PC-3 (cell line): ENCODE measurements around the gene VAPB. TPM values are rescaled to one million over a fixed set of nuclear protein-coding genes. Genes with fewer than 3 reads are reported as not detected.
A peak's percentile ranks its signal among the peaks of the same experiment; 100 is the strongest.

Source experiments
- ATAC-seq: fragments of 200-7000 bp; cut with Tn5 transposase; 2 replicates; pipeline ENCODE4 v1.9.1; 2020; ENCODE audit warnings: mild to moderate bottlenecking, moderate library complexity
- BruUV-seq: library from RNA; stranded (reverse); fragments of 400-500 nt; replicated peaks from 2 replicates; lab custom pipeline; 2021; lab: Mats Ljungman, UMichigan
- CTCF ChIA-PET: fragments of 300-600 bp; sonication (Branson Sonifier 250); formaldehyde crosslinking; loops from one replicate; lab custom pipeline; 2022; ENCODE audit warnings: antibody characterized with exemption; lab: Charles Lee
- POLR2A ChIA-PET: fragments of 300-600 bp; sonication (Branson Sonifier 250); formaldehyde crosslinking; loops from one replicate; lab custom pipeline; 2022; ENCODE audit warnings: antibody characterized with exemption; ENCODE audit not compliant: unreplicated experiment; lab: Charles Lee
- DNase-seq: peaks from one replicate; pipeline ENCODE4 v3.0.0-alpha.2; 2015
- H2AFZ ChIP-seq: fragments of 300-600 bp; sonication (generic); 2 replicates; pipeline ENCODE4 v1.6.0; 2016; ENCODE audit warnings: antibody characterized with exemption, low read length
- H3F3A ChIP-seq: fragments of 300-600 bp; sonication (generic); one replicate; pipeline ENCODE4 v1.6.0; 2017; ENCODE audit warnings: antibody characterized with exemption, low read length, control low read depth, mild to moderate bottlenecking; ENCODE audit not compliant: unreplicated experiment
- H3K27ac ChIP-seq: fragments of 300-600 bp; sonication (generic); 2 replicates; pipeline ENCODE4 v1.5.1; 2016; ENCODE audit warnings: mild to moderate bottlenecking, low read length
- H3K27me3 ChIP-seq: fragments of 300-600 bp; sonication (generic); 2 replicates; pipeline ENCODE4 v1.6.1; 2016; ENCODE audit warnings: low read length, mixed read lengths
- H3K36me3 ChIP-seq: fragments of 300-600 bp; sonication (generic); 2 replicates; pipeline ENCODE4 v1.6.1; 2016; ENCODE audit warnings: low read depth, mixed run types, low read length, mixed read lengths
- H3K4me1 ChIP-seq: fragments of 300-600 bp; sonication (generic); 2 replicates; pipeline ENCODE4 v1.5.1; 2016; ENCODE audit warnings: low read length; ENCODE audit not compliant: insufficient read depth
- H3K4me2 ChIP-seq: fragments of 300-600 bp; sonication (generic); 2 replicates; pipeline ENCODE4 v1.6.0; 2016; ENCODE audit warnings: low read length
- H3K4me3 ChIP-seq: fragments of 300-600 bp; sonication (generic); 2 replicates; pipeline ENCODE4 v1.5.1; 2016; ENCODE audit warnings: mild to moderate bottlenecking, low read length, mixed read lengths
- H3K79me2 ChIP-seq: fragments of 300-600 bp; sonication (generic); 2 replicates; pipeline ENCODE4 v1.6.1; 2017; ENCODE audit warnings: low read length, mixed read lengths
- H3K9ac ChIP-seq: fragments of 300-600 bp; sonication (generic); 2 replicates; pipeline ENCODE4 v1.6.0; 2016; ENCODE audit warnings: mild to moderate bottlenecking, low read length
- H3K9me2 ChIP-seq: fragments of 300-600 bp; sonication (generic); replicated peaks from 2 replicates; pipeline ENCODE4 v1.6.1; 2016; ENCODE audit warnings: mixed run types, low read length, mixed read lengths
- H3K9me3 ChIP-seq: fragments of 300-600 bp; sonication (generic); 2 replicates; pipeline ENCODE4 v1.6.1; 2016; ENCODE audit warnings: low read length, mixed read lengths
- H4K20me1 ChIP-seq: fragments of 300-600 bp; sonication (generic); 2 replicates; pipeline ENCODE4 v1.6.1; 2016; ENCODE audit warnings: low read length, mixed read lengths
- CTCF ChIP-seq: fragments of 300-600 bp; sonication (generic); conservative IDR thresholded peaks from 2 replicates; pipeline ENCODE4 v1.5.1; 2017; ENCODE audit warnings: antibody characterized with exemption, low read depth, mild to moderate bottlenecking, low read length
- EZH2 ChIP-seq: fragments of 300-600 bp; sonication (generic); IDR thresholded peaks from one replicate; pipeline ENCODE4 v1.6.1; 2017; ENCODE audit warnings: antibody characterized with exemption, mild to moderate bottlenecking, low read length; ENCODE audit not compliant: unreplicated experiment
- EZH2phosphoT487 ChIP-seq: fragments of 300-600 bp; sonication (generic); IDR thresholded peaks from 2 replicates; pipeline ENCODE4 v1.6.1; 2018; ENCODE audit warnings: mild to moderate bottlenecking, antibody characterized with exemption, low read length, borderline replicate concordance
- intact Hi-C: fragments of 100-400 bp; cut with micrococcal nuclease; formaldehyde crosslinking; loops from 2 replicates; pipeline ENCODE4 v1.9.0; 2023
- total RNA-seq: library from RNA; depleted of rRNA; stranded (reverse); fragments of >200 nt; gene quantifications from 2 replicates; pipeline ENCODE4 v1.2.3, GENCODE V29; 2014

VAPB gene
- total RNA-seq, 1 experiment from 2014 or later: 16.5 TPM

GRCh38 chr20:58342104-58342945 is 46.7 kb upstream of the VAPB start:
- TF ChIP-seq CTCF (no peak), EZH2phosphoT487 (no peak), EZH2 (no peak)
- Histone ChIP-seq H3K4me1 (peaks cover 57% of the 10 kb centered on the region), H3F3A (peaks cover 17% of the 10 kb centered on the region), H3K27me3 (no peaks in the 10 kb centered on the region), H3K27ac (peak overlapping the region; percentile 87), H3K4me3 (peak overlapping the region; percentile 34), H3K4me2 (peak overlapping the region; percentile 68), H4K20me1 (no peaks in the 10 kb centered on the region), H3K9me3 (no peaks in the 10 kb centered on the region), H3K9me2 (no peaks in the 10 kb centered on the region), H3K79me2 (peaks cover 64% of the 10 kb centered on the region), H2AFZ (no peak overlapping the region), H3K9ac (peak overlapping the region; percentile 28), H3K36me3 (peaks cover 31% of the 10 kb centered on the region)
- BruUV-seq: no TSS peak
- POLR2A ChIA-PET: interaction anchor here (0.6 to 0.7 kb wide), 2 partner anchors 46 to 679 kb away, joined by 5 to 10 read pairs; no protein-coding TSS in a partner anchor
- DNase-seq: peak; percentile 97
- peak; percentile 78 for ATAC-seq
- intact Hi-C loops: loop anchor here (1.0 to 5.0 kb wide), 2 partner anchors 90 to 105 kb away; no protein-coding TSS in a partner anchor
- CTCF ChIA-PET: interaction anchor here (0.7 kb wide), 1 partner anchor 105 kb away, joined by 6 read pairs; no protein-coding TSS in a partner anchor

GRCh38 chr20:58344741-58345140 is 44.3 kb upstream of the VAPB start:
- no peaks in the 10 kb centered on the region for H3K27me3 ChIP-seq
- H3K79me2 ChIP-seq: peaks cover 43% of the 10 kb centered on the region
- CTCF ChIA-PET: no interaction called here
- no TSS peak for BruUV-seq
- H3K4me1 ChIP-seq: peaks cover 65% of the 10 kb centered on the region
- no peaks in the 10 kb centered on the region for H4K20me1 ChIP-seq
- POLR2A ChIA-PET: interaction anchor here (0.6 kb wide), 1 partner anchor 44 kb away, joined by 3 read pairs; the partner anchor contains the start of gene VAPB
- no peak overlapping the region for H3K27ac ChIP-seq
- intact Hi-C loops: loop anchor here (5.0 kb wide), 1 partner anchor 107 kb away; no protein-coding TSS in a partner anchor
- TF ChIP-seq EZH2phosphoT487 (no peak), EZH2 (no peak)
- H3K9me2 ChIP-seq: no peaks in the 10 kb centered on the region
- peaks cover 17% of the 10 kb centered on the region for H3F3A ChIP-seq
- peaks cover 31% of the 10 kb centered on the region for H3K36me3 ChIP-seq
- no peak overlapping the region for H3K9ac ChIP-seq
- no peaks in the 10 kb centered on the region for H3K9me3 ChIP-seq
- no peak overlapping the region for H2AFZ ChIP-seq
- H3K4me2 ChIP-seq: peak overlapping the region; percentile 3; the same call in 1 of the 2 replicates
- no peak overlapping the region for H3K4me3 ChIP-seq
- ATAC-seq (peak; percentile 28), DNase-seq (peak; percentile 70)

- TF ChIP-seq EZH2 (no peak), CTCF (0 out of 2 replicates have a peak, but pooled peaks have one; percentile 25)
- peaks cover 10% of the 10 kb centered on the region; the same call in 1 of the 2 replicates for H3K79me2 ChIP-seq
- ChIA-PET POLR2A (no interaction called here), CTCF (interaction anchor here (0.5 to 0.7 kb wide), 2 partner anchors 18 to 139 kb away, joined by 3 read pairs; no protein-coding TSS in a partner anchor)
- no peaks in the 10 kb centered on the region for H3K9me3 ChIP-seq
- no peaks in the 10 kb centered on the region for H3F3A ChIP-seq
- H3K9ac ChIP-seq: no peak overlapping the region
- peak overlapping the region; percentile 6 for H3K4me2 ChIP-seq
- 0 out of 2 replicates have a peak overlapping the region, but pooled peaks have one; percentile 1 for H3K27ac ChIP-seq
- no peaks in the 10 kb centered on the region for H3K27me3 ChIP-seq
- no peaks in the 10 kb centered on the region for H4K20me1 ChIP-seq
- ATAC-seq (peak; percentile 90), DNase-seq (peak; percentile 94)
- peaks cover 26% of the 10 kb centered on the region for H3K4me1 ChIP-seq
- H3K9me2 ChIP-seq: no peaks in the 10 kb centered on the region
- peaks cover 41% of the 10 kb centered on the region for H3K36me3 ChIP-seq
- H2AFZ ChIP-seq: no peak overlapping the region
- intact Hi-C loops: no loop called here
- BruUV-seq: no TSS peak
- H3K4me3 ChIP-seq: no peak overlapping the region
Measured at GRCh38 chr20:58349570-58349969, 39.5 kb upstream of the VAPB start.
